HG03457 (cell line): Measurements from ENCODE around the gene RAD21L1.

Experiments used
- ATAC-seq: cut with Tn5 transposase; IDR thresholded peaks from one replicate; pipeline ENCODE4 v1.9.1; 2021; ENCODE audit warnings: moderate number of reproducible peaks; ENCODE audit not compliant: unreplicated experiment

RAD21L1 gene

DNA sequence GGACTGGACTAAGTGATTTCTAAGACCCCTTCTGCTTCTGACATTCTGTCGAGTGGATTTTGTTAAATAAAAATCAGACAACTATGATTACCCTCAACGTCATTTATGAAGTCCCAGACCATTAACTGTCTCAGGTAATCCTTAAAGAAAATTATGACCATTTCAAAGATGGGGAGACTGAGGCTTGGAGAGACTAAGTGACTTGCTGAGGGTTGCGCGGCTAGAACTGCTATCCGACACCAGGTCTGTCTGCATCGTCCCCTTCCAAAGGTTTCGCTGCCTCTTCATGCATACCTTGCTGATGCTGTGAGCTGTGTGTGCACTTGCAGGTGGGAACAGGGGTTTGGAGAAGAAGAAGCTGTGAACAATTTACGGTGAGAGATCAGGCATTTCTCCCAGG, 43.4 kb downstream of the RAD21L1 start:
- ATAC-seq: no peak

DNA sequence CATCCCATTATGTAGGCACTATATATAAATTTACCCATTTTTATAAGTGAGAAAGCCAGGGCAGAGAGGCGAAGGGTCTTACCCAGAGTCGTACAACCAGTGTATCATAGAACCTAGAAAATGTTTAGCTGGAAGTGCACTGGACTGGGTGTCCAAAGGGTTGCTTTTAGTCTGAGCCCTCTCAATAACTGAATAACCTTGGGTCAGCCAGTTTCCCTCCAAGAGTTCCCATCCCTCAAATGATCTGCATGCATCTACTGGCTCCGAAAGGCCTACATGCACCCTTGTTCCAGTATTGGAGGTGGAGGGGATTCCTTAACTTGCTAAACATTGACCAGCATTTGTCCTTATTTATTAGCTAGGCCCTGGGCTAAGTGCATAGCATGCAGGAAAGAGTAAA, 44.0 kb downstream of the RAD21L1 start:
- no peak for ATAC-seq

GRCh38 chr20:1272368-1273100, 46.7 kb downstream of the RAD21L1 start:
- no peak for ATAC-seq

DNA sequence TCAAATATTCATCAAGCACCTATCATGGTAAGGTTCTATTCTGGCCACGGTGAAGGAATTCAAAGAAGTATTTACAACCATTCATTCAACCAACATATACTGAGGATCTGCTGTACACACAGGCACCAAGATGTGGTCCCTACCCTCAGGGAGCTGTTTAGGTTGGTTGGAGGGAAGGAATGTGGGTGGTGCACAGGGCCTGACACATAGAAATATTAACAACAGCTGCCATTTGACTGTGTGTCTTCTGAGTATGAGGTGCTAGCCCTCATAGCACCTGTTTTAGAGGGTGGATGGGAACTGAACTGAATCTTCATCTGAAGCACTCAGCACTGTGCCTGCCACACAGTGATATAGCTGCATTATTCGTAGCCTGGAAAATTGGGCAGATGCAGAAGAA, 47.5 kb downstream of the RAD21L1 start:
- no peak for ATAC-seq

GRCh38 chr20:1274485-1275311, 48.9 kb downstream of the RAD21L1 start:
- no peak for ATAC-seq

DNA sequence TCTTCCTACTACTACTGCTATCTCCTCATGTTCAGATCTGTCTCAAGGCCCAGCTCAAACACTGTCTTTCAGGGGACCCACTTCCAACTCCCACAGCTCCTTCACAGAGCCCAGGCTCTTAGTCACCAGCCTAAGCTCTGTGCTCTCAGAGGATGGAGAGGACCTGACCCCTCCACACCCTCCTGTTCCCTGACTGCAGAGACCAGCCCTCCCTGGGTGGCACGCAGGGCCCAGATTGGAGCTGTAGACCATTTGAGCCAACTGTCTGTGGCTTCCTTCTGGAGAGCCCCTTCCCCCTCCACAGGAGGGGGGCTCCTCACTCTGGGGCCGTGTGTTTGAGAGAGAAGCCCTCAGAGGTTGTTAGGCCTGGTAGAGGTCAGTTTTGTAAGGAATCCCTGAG, 50.1 kb downstream of the RAD21L1 start:
- ATAC-seq: no peak

DNA sequence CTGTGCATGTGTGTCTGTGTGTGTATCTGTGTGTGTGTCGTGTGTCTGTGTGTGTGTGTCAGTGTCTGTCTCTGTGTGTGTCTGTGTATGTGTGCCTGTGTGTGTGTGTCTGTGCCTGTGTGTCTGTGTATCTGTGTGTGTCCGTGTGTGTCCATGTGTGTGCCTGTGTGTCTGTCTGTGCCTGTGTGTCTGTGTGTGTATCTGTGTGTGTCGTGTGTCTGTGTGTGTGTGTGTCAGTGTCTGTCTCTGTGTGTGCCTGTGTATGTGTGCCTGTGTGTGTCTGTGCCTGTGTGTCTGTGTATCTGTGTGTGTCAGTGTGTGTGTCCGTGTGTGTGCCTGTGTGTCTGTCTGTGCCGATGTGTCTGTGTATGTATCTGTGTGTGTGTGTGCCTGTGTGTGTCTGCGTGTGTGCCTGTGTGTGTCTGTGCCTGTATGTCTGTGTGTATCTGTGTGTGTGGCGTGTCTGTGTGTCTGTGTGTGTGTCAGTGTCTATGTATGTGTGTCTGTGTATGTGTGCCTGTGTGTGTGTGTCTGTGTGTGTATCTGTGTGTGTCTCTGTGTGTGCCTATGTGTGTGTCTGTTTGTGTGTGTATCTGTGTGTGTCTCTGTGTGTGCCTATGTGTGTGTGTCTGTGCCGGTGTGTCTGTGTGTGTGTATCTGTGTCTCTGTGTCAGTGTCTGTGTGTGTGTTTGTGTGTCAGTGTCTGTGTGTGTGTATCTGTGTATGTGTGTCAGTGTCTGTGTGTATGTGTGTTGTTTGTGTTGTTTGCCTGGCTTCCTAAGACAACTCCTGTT, 51.9 kb downstream of the RAD21L1 start:
- no peak for ATAC-seq

DNA sequence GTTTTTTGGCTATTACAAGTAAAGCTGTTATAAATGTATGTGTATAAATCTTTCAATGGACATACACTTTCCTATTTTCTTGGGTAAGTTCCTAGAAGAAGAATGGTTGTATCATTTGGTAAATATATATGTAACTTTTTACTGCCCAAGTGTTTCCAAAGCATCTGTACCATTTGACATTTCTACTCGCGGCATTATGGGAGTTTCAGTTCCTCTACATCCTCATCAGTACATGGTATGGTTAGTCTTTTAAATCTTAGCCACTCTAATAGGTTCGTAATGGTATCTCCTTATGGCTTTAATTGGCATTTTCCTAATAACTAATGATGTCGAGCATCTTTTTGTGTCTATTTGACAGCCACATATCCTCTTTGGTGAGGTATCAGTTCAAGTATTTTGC, 53.1 kb downstream of the RAD21L1 start:
- no peak for ATAC-seq

- ATAC-seq: no peak
Measured at GRCh38 chr20:1280195-1281102, 54.6 kb downstream of the RAD21L1 start.

- no peak for ATAC-seq
Measured at GRCh38 chr20:1281279-1282057, 55.6 kb downstream of the RAD21L1 start.

- ATAC-seq: no peak
Measured at GRCh38 chr20:1282966-1283365, 57.1 kb downstream of the RAD21L1 start.

DNA sequence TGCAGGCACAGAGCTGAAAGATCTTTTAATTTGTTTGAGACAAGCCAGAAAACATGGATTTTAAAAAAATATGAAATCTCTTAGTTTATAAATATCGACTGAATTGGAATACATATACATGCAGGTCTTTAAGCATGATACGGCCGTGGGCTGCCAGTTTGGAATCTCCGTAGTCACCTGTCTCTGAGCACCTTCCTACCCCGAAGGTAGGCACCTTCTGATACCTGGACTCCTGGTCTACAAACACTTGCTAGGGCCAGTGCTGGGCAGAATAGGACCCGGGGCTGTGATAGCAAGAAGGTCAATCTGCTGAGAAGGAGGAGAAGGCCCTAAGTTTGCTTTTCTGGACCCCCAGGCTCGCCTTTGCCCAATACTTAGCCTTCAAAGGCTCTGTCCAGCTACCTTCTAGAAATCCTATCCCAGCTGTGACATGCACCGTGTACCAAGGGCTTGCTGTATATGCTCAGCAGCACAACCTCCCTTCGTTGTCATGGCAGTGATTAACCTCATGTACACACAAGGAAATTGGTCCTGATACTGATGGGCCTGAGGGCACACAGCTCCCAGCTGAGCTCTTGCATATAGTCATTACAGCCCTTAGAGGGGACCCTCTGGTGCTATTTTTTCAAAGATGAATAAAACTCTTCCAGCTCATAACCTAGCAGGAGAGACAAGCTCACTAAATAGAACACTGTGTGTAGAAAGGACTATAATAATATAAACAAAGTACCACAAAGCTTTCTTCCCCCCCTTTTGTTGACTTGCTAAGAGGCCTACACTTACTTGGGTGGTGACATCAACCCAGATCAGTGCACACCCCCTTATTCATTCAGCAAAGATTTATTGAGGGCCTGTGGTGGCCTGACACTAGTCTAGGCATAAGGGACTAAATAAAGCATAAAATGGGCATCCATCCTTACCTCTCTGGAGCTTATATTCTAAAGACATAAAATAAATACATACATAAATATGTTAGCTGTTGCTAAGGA, 58.0 kb downstream of the RAD21L1 start:
- ATAC-seq: no peak

- no peak for ATAC-seq
Measured at GRCh38 chr20:1286267-1287024, 60.6 kb downstream of the RAD21L1 start.

- ATAC-seq: no peak
Measured at GRCh38 chr20:1287306-1287705, 61.5 kb downstream of the RAD21L1 start.

DNA sequence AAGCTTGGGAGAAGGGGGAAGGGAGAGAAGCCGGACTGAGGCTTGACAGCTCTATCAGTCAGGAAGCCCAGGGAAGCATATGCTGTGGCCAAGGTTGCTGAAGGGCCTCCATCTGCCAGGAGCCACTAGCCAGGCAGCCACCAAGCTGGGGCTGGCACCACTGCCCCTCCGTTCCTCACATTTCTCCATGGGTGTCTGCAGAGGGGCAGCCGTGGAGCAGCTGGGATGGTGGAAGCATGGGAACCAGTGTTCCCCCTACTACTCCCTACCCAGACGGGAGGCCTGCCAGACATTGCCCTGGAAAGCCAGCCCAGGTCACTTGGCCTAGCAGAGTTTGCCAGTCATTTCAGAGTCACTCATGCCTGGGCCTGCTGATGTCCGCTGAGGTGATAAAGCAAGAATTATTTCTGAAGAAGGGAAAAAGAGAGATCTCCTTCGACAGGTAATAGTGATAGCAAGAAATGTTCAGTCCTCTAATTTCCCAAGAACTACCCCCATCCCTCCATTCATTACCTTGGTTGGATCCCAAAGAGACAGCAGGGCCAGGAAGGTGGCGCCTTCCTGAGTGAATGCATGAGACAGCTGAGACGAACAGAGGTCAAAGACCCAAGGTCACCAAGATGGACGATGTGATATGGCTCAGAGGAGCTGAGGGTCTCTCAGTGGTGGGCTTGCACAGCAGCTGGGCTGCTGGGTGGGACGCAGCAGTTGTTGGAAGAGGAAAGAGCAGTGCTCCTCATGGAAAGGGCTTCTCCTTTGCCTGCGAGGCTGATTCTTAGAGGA, 62.1 kb downstream of the RAD21L1 start:
- ATAC-seq: no peak

DNA sequence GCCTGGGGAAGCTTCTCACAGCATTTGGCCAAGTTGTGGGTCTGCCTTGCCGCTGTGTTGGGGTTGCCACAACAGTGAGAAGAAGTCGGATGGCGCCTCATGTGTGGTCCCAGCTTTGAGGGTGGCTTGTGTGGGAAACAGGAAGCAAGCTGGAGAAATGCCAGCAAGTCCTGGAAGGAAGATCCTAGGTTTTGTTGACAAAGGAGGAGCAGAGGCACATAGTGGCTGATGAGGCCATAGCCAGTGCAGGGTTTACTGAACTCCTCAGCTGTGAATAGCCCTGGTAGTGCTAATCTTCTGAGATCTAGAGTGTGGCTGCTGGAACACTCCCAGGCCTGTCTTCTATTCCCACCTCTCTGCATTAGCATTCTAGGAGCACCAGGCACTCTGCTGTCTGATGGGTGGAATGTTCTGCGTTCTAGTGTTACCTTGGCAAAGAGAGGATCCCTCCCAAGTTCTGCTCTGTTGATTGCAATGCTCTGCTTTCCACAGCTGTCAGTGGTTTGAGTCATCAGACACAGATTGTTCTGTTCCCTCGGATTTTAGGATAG, 65.4 kb downstream of the RAD21L1 start:
- no peak for ATAC-seq

GRCh38 chr20:1292620-1293019, 66.8 kb downstream of the RAD21L1 start:
- ATAC-seq: no peak
